Stimulated activated CD8-positive, alpha-beta memory T cell treated with anti-CD3 and anti-CD28 coated beads, Interleukin-15, amount 100 ng/mL, for 48 hours (primary cell): ENCODE measurements around the gene GREM1.

Source experiments
- DNase-seq, 2 donors: peaks; one replicate each; pipeline ENCODE4 v3.0.0-alpha.2; 2020; ENCODE audit warnings: low read depth in 2 of 2

The GREM1 gene

DNA sequence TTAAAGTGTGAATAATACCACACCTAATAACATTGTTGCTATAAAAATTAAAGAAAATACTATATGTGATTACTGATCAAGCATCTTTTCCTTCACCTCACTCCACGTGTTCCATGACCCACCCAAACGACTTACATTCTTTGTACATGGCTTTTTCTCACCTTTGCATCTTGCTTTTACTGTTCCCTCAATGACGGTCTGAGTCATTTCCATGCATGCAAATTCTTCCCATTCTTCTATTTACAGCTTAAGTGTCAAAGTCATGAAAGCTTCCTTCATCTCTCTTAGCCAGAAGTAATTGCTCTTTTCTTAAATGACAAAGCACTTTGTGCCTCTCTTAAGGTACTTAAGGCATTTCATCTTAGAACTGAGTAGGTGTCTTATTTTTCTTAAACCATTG, 64.0 kb downstream of the GREM1 start:
- DNase-seq = no peak

DNA sequence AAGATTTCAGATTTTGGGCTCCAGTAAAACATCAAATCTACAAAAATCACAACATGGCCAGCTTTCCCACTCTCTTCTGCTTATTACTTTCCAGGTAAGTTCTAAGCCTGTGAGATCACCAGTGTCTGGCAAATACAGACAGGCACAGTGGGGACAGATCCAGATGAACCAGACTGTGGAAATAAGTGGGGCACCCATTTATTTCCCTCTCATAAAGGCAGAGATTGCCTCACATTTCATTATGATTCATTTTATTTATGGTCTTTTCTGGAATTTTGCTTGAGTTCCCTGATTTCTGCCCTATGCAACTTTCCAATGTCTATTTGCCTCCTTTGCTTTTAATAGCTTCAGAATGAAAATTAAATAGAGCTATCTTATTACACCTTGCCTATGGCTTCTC, 66.8 kb downstream of the GREM1 start:
- DNase-seq = no peak

DNA sequence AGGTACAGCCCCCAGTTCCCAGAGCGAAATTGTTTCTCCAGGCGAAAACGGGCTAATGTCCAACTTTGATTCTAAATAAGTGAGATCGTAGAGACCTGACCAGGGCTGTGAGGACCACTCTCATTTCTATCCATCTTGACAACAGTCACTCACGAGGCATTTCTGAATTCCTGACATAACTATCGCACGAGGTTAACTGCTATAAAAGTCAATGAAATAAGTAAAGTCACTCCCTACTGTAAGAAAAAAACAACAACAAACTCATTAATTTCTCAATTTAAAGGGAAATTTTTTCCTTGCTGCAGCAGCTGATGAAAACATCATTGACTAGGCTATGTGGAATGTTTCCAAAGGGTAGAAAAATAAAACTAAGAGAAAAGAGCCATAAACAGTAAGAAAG, 69.1 kb downstream of the GREM1 start:
- no peak for DNase-seq

DNA sequence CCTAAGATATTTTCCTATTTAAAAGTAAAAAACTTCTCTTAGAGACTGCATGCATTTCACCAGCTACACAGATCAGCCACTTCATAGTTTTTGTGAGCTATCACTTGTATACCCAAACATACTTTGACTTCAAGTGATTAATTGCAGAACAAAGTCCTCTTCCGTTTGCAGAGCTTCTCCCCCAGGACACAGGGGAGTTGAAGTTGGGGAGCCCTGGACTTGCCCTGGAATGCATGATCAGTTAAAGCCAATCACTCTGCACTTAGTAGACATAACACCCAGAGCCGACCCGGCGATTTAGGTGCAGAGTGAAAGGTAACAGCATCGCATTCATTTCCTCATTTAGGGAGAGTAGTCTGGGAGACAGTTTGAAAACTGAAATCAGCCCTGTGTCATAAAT, 70.1 kb downstream of the GREM1 start:
- no peak for DNase-seq

DNA sequence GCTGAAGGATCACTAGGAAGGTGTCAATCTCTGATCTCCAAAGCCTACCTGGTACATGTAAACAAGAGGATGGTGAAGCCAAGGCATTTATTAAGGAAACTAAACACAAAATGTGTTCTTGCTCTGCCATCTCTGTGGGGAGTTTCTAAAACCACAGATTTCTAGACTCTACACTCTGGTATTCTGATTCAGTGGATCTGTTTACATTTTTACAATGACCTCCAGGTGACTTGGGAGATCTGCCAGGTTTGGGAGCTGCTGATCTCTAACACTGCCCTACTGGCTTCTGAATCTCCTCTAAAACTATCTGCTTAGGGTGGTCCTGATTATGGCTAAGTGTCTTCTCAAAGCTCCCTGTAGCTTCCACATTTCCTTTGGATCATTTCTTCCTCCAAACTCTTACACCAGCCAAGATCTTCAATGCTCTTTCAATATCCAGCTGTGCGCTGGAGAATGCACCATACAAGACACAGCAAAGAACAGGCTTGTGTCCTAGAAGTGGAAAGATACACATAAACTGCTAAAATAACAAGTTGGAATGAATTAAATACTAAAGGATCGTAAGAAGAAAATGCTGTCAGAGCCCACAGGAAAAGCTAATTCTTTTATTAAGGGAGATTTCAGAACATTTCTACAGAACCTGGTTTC, 72.7 kb downstream of the GREM1 start:
- no peak for DNase-seq

DNA sequence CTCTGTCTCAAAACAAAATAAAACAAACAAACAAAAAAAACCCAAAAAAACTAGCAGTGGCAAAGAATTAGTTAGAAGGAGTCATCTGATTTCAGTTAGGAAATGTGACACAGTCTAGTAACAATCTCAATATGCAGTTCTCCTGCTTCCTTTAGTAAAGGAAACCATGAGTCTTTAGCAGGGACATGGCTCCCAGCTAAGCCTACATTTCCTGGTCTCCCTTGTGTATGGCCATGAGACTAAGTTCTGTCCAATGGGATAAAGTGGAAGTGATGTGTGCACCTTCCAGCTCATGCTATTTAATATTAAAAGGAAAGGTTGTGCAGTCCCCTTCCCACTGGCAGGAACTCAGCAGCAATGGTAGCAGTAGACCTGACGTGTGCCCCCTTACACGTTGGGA, 74.6 kb downstream of the GREM1 start:
- DNase-seq = no peak
